Measurements from ENCODE around the gene ANTKMT. TPM values are rescaled to one million over a fixed set of nuclear protein-coding genes. Genes with fewer than 3 reads are reported as not detected.

ANTKMT gene
- total RNA-seq, 2 donors from 2014 or later: 29.7 to 46.7 TPM

DNA sequence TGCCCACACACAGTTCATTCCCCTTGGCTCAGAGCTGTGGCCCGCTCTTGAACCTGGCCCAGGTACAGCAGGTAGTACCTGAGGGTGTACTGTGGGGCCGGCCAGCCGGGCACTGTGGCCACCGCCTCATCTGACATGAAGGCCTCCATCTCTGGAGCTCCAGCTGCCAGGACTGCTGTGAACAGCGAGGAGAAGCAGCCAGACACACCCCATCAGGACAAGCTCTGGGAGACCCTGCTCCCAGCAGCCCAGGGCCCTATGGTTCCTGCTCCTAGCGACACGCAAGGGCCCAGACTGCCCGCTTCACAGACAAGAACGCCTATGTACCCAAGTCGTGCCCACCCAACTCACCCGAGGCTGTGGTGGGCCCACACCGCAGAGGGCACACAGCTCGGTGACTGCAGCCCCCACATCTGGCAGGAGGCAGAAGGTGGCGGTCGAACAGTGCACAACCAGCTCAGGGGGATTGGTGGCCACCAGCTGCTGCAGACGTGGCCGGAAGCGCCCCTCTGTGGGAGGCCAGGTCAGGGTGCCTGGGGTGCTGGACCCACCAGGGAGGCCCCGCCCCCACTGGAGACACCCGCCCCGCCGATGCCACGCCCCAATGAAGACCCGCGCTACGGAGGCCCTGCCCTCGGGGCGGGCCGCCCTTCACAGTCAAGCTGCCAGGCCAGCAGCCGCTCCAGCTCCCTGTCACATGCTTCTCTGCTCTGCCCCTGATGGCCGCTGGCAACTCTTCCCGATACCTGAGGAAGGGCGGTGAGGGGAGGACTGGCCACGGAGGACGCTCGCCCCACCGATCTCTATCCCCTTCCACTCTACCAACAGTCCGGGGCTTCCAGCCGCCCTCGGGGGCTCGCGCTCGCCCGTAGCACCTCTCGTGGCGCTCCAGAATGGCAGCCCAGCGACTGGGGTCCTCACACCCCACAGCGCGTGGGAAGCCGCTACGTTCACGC is 41.8 kb upstream of the ANTKMT start:
- H3K4me3 ChIP-seq: peak overlapping the region; percentile 83
- H3K9me3 ChIP-seq: no peaks in the 10 kb centered on the region
- DNase-seq (ENCODE audit: low spot score): no peak
- H3K36me3 ChIP-seq: peaks cover 19% of the 10 kb centered on the region
- no peaks in the 10 kb centered on the region for H3K27me3 ChIP-seq (replicated peaks; ENCODE audit: insufficient read depth)
- ATAC-seq (ENCODE audit: insufficient number of reproducible peaks, low FRiP score, low read depth): peak; percentile 3
- peaks cover 28 to 55% of the 10 kb centered on the region in 2 donors for H3K4me1 ChIP-seq (ENCODE audit: control insufficient read depth in 1 of 2, low read depth in 2 of 2)
- TF ChIP-seq CTCF (IDR thresholded peaks at IDR 0.05): no peak
- peak overlapping the region; percentile 49 to 76 for H3K27ac ChIP-seq

GRCh38 chr16:679814-680624 is 40.9 kb upstream of the ANTKMT start, which contains the start of gene STUB1:
Gene STUB1 (plus strand): TSS chr16:680410. CDS start chr16:680526, 116 bp downstream.
- peaks cover 33 to 60% of the 10 kb centered on the region in 2 donors for H3K4me1 ChIP-seq (ENCODE audit: control insufficient read depth in 1 of 2, low read depth in 2 of 2)
- DNase-seq (ENCODE audit: low spot score) (peak; percentile 66), ATAC-seq (ENCODE audit: insufficient number of reproducible peaks, low FRiP score, low read depth) (peak; percentile 41)
- peak within 1 kb of the TSS; percentile 83 for H3K4me3 ChIP-seq
- peak within 1 kb of the TSS; percentile 82 to 95 for H3K27ac ChIP-seq
- no peaks in the 10 kb centered on the region for H3K9me3 ChIP-seq
- no peaks in the 10 kb centered on the region for H3K27me3 ChIP-seq (replicated peaks; ENCODE audit: insufficient read depth)
- H3K36me3 ChIP-seq: peaks cover 19% of the 10 kb centered on the region
- TF ChIP-seq CTCF (IDR thresholded peaks at IDR 0.05): no peak

- ATAC-seq (ENCODE audit: insufficient number of reproducible peaks, low FRiP score, low read depth): no peak
- Histone ChIP-seq H3K9me3 (no peaks in the 10 kb centered on the region), H3K27me3 (replicated peaks; ENCODE audit: insufficient read depth) (no peaks in the 10 kb centered on the region), H3K36me3 (peaks cover 19% of the 10 kb centered on the region), H3K4me1 (ENCODE audit: control insufficient read depth in 1 of 2, low read depth in 2 of 2) (peaks cover 33 to 56% of the 10 kb centered on the region in 2 donors), H3K4me3 (peak overlapping the region; percentile 83), H3K27ac (peak overlapping the region; percentile 82 to 95)
- no peak for DNase-seq (ENCODE audit: low spot score)
- no peak for TF ChIP-seq CTCF (IDR thresholded peaks at IDR 0.05)
Observed at GRCh38 chr16:680625-680945, 40.4 kb upstream of the ANTKMT start.

DNA sequence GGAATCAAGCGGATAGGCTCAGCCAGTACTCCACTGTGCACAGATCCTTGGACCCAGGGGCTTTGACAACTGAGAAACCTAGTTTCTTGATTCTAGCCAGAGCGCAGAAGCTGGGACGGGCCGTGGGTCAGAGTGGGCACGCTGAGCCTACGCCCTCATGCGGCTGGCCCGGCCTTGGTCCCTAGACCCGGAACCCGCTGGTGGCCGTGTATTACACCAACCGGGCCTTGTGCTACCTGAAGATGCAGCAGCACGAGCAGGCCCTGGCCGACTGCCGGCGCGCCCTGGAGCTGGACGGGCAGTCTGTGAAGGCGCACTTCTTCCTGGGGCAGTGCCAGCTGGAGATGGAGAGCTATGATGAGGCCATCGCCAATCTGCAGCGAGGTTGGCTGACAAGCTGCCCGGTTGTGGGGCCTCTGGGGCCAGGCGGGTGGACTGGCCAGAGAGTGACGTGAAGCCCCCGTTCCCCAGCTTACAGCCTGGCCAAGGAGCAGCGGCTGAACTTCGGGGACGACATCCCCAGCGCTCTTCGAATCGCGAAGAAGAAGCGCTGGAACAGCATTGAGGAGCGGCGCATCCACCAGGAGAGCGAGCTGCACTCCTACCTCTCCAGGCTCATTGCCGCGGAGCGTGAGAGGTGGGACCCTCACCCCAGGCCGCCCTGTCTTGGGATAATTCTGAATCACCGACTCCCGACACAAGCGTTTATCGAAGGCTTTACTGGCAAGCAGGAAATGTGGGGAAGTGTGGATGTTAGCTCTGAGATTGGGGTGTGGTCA is 39.8 kb upstream of the ANTKMT start:
- H3K27me3 ChIP-seq (replicated peaks; ENCODE audit: insufficient read depth): no peaks in the 10 kb centered on the region
- peak overlapping the region; percentile 82 to 95 for H3K27ac ChIP-seq
- H3K4me1 ChIP-seq (ENCODE audit: control insufficient read depth in 1 of 2, low read depth in 2 of 2): peaks cover 33 to 52% of the 10 kb centered on the region in 2 donors
- no peak for TF ChIP-seq CTCF (IDR thresholded peaks at IDR 0.05)
- no peak for ATAC-seq (ENCODE audit: insufficient number of reproducible peaks, low FRiP score, low read depth)
- no peak for DNase-seq (ENCODE audit: low spot score)
- peak overlapping the region; percentile 83 for H3K4me3 ChIP-seq
- H3K36me3 ChIP-seq: peaks cover 19% of the 10 kb centered on the region
- no peaks in the 10 kb centered on the region for H3K9me3 ChIP-seq
